Renal pelvis (tissue), 4 donors: Measurements from ENCODE around the gene ST13. TPM values are rescaled to one million over a fixed set of nuclear protein-coding genes. Genes with fewer than 3 reads are reported as not detected.
"Not testable (repeated sequence)": the region's sequence is repeated elsewhere in the genome, so short reads cannot be mapped to it uniquely, and the experiment has no call there.

Experiments used
- DNase-seq: peaks from one replicate; pipeline ENCODE4 v3.0.0-alpha.2; 2013
- polyA plus RNA-seq, 3 donors: library from polyadenylated mRNA; unstranded; fragments of 120-200 nt; gene quantifications; one replicate each; pipeline ENCODE4 v1.2.1, GENCODE V29; 2013; ENCODE audit not compliant: insufficient read length in 3 of 3

ST13 gene
- polyA plus RNA-seq, 3 donors: 563 to 683 (median 629) TPM

- DNase-seq: no peak
Observed at GRCh38 chr22:40803321-40803720, 53.1 kb downstream of the ST13 start.

- no peak for DNase-seq
Observed at GRCh38 chr22:40799008-40799407, 57.4 kb downstream of the ST13 start.

- no peak for DNase-seq
Observed at GRCh38 chr22:40797427-40797826, 59.0 kb downstream of the ST13 start.

- DNase-seq: no peak
Observed at GRCh38 chr22:40792451-40792850, 64.0 kb downstream of the ST13 start.

- no peak for DNase-seq
Observed at GRCh38 chr22:40791241-40791640, 65.2 kb downstream of the ST13 start.

GRCh38 chr22:40789131-40789530 is 67.3 kb downstream of the ST13 start:
- DNase-seq: no peak

- DNase-seq: no peak
Observed at GRCh38 chr22:40782521-40782920, 73.9 kb downstream of the ST13 start.

GRCh38 chr22:40781749-40782148 is 74.7 kb downstream of the ST13 start:
- not testable (repeated sequence) for DNase-seq

Other genes starting within 250 kb of the ST13 start
- 10 to 100 TPM; 28.2 to 31.1 (median 28.5) TPM for gene MRTFA, start 219.9 kb downstream of the ST13 start, polyA plus RNA-seq
- gene MCHR1, start 177.2 kb downstream of the ST13 start, polyA plus RNA-seq: under 1 TPM in 2 of 3 donors, not detected in 1; 0.30 to 0.42 TPM
- gene SLC25A17, start 37.3 kb downstream of the ST13 start, polyA plus RNA-seq: 10 to 100 TPM; 38.1 to 42.8 (median 42.8) TPM
- 10 to 100 TPM; 16.6 to 31.5 (median 23.8) TPM for gene XPNPEP3, start 509 bp upstream of the ST13 start, polyA plus RNA-seq
- under 1 TPM; 0.24 to 0.99 (median 0.77) TPM for gene DNAJB7, start 5.5 kb upstream of the ST13 start, polyA plus RNA-seq
- gene RBX1, start 94.7 kb upstream of the ST13 start, polyA plus RNA-seq: 10 to 100 TPM; 66.6 to 78.0 (median 71.3) TPM
- 10 to 100 TPM; 55.3 to 78.4 (median 72.0) TPM for gene EP300, start 236.0 kb upstream of the ST13 start, polyA plus RNA-seq